Effector CD4-positive, alpha-beta T cell (primary cell): ENCODE results near the gene RNF148.
"Not testable (repeated sequence)": the region's sequence is repeated elsewhere in the genome, so short reads cannot be mapped to it uniquely, and the experiment has no call there.

ENCODE experiments used
- DNase-seq: peaks from one replicate; pipeline ENCODE4 v3.0.0-alpha.2; 2020

Gene RNF148

GRCh38 chr7:122689346-122690109 is 13.2 kb downstream of the RNF148 start:
- DNase-seq: no peak

GRCh38 chr7:122688400-122688998 is 14.2 kb downstream of the RNF148 start:
- no peak for DNase-seq

GRCh38 chr7:122686360-122686878 is 16.3 kb downstream of the RNF148 start:
- no peak for DNase-seq

GRCh38 chr7:122684504-122684903 is 18.2 kb downstream of the RNF148 start:
- DNase-seq: no peak

- DNase-seq: no peak
These were observed 19.7 kb downstream of the RNF148 start for GRCh38 chr7:122682815-122683550.

GRCh38 chr7:122681186-122681585 is 21.5 kb downstream of the RNF148 start:
- DNase-seq: not testable (repeated sequence)

GRCh38 chr7:122679813-122680212 is 22.9 kb downstream of the RNF148 start:
- DNase-seq: no peak

GRCh38 chr7:122679269-122679709 is 23.4 kb downstream of the RNF148 start:
- not testable (repeated sequence) for DNase-seq

- DNase-seq: no peak
These were observed 25.6 kb downstream of the RNF148 start for GRCh38 chr7:122677149-122677548.

GRCh38 chr7:122676466-122676865 is 26.3 kb downstream of the RNF148 start:
- DNase-seq: no peak

- DNase-seq: no peak
These were observed 27.1 kb downstream of the RNF148 start for GRCh38 chr7:122675621-122676020.

GRCh38 chr7:122675011-122675410 is 27.7 kb downstream of the RNF148 start:
- DNase-seq: no peak

GRCh38 chr7:122674502-122674901 is 28.2 kb downstream of the RNF148 start:
- DNase-seq: no peak

- no peak for DNase-seq
These were observed 28.8 kb downstream of the RNF148 start for GRCh38 chr7:122673951-122674350.

GRCh38 chr7:122672536-122672935 is 30.2 kb downstream of the RNF148 start:
- DNase-seq: no peak

GRCh38 chr7:122663733-122664132 is 39.0 kb downstream of the RNF148 start:
- DNase-seq: no peak

- no peak for DNase-seq
These were observed 43.9 kb downstream of the RNF148 start for GRCh38 chr7:122658856-122659255.

GRCh38 chr7:122653685-122654084 is 49.0 kb downstream of the RNF148 start:
- DNase-seq: no peak

- no peak for DNase-seq
These were observed 49.8 kb downstream of the RNF148 start for GRCh38 chr7:122652876-122653275.
